GM19193 (cell line): ENCODE results near the gene KLK2.

ENCODE experiments used
- POLR2A ChIP-seq: IDR thresholded peaks from 4 replicates; pipeline ENCODE4 v1.6.1; 2011; ENCODE audit not compliant: insufficient read depth, insufficient read length; ENCODE audit errors: extremely low read depth

The KLK2 gene

GRCh38 chr19:50873056-50873455, at the start of gene KLK2:
KLK2 (plus strand) TSS chr19:50873439; CDS start chr19:50873474, 35 bp downstream.
- no peak for TF ChIP-seq POLR2A

GRCh38 chr19:50826492-50827240, 46.6 kb upstream of the KLK2 start:
- no peak for TF ChIP-seq POLR2A

GRCh38 chr19:50827476-50827875, 45.8 kb upstream of the KLK2 start:
- TF ChIP-seq POLR2A = no peak

GRCh38 chr19:50829801-50830200, 43.4 kb upstream of the KLK2 start:
- no peak for TF ChIP-seq POLR2A

GRCh38 chr19:50830266-50831025, 42.8 kb upstream of the KLK2 start:
- no peak for TF ChIP-seq POLR2A

GRCh38 chr19:50831026-50831396, 42.2 kb upstream of the KLK2 start:
- TF ChIP-seq POLR2A = no peak

- no peak for TF ChIP-seq POLR2A
These were observed 40.6 kb upstream of the KLK2 start for GRCh38 chr19:50832666-50833065.

GRCh38 chr19:50833117-50833801, 40.0 kb upstream of the KLK2 start, which contains the start of gene KLK15:
KLK15 (minus strand) TSS chr19:50833574; CDS start chr19:50831492, 2,082 bp downstream.
- TF ChIP-seq POLR2A = no peak

GRCh38 chr19:50833802-50834167, 39.5 kb upstream of the KLK2 start:
- no peak for TF ChIP-seq POLR2A

GRCh38 chr19:50835103-50835784, 38.0 kb upstream of the KLK2 start:
- no peak for TF ChIP-seq POLR2A

GRCh38 chr19:50835785-50836542, 37.3 kb upstream of the KLK2 start:
- TF ChIP-seq POLR2A = peak; percentile 63

- TF ChIP-seq POLR2A = no peak
These were observed 36.6 kb upstream of the KLK2 start for GRCh38 chr19:50836543-50837195.

- TF ChIP-seq POLR2A = no peak
These were observed 35.9 kb upstream of the KLK2 start for GRCh38 chr19:50837300-50837699.

- no peak for TF ChIP-seq POLR2A
These were observed 35.0 kb upstream of the KLK2 start for GRCh38 chr19:50838239-50838638.
